Upper lobe of left lung (tissue), 4 donors: ENCODE measurements around the gene SLC6A17.

Source experiments
- CTCF ChIP-seq, 6 experiments: fragments of 450-650 bp in 4 of 6; fragments of 200-600 bp in 2 of 6; sonication (generic) in 2 of 6; IDR thresholded peaks; one replicate each; pipeline ENCODE4 v1.5.1; 2016 to 2019; ENCODE audit warnings: antibody characterized with exemption in 6 of 6
- EP300 ChIP-seq, 4 donors: sonication (generic); formaldehyde crosslinking; IDR thresholded peaks; one replicate each; pipeline ENCODE4 v1.5.1; 2017; ENCODE audit warnings: antibody characterized with exemption in 4 of 4, control low read depth in 2 of 4
- POLR2A ChIP-seq, 4 donors: fragments of 450-650 bp; IDR thresholded peaks; one replicate each; pipeline ENCODE4 v1.5.1; 2016 to 2017; ENCODE audit warnings: antibody characterized with exemption in 4 of 4, mild to moderate bottlenecking in 2 of 4
- POLR2AphosphoS5 ChIP-seq, 2 donors: sonication (generic); formaldehyde crosslinking; IDR thresholded peaks; one replicate each; pipeline ENCODE4 v1.5.1; 2017; ENCODE audit warnings: antibody characterized with exemption in 2 of 2

DNA sequence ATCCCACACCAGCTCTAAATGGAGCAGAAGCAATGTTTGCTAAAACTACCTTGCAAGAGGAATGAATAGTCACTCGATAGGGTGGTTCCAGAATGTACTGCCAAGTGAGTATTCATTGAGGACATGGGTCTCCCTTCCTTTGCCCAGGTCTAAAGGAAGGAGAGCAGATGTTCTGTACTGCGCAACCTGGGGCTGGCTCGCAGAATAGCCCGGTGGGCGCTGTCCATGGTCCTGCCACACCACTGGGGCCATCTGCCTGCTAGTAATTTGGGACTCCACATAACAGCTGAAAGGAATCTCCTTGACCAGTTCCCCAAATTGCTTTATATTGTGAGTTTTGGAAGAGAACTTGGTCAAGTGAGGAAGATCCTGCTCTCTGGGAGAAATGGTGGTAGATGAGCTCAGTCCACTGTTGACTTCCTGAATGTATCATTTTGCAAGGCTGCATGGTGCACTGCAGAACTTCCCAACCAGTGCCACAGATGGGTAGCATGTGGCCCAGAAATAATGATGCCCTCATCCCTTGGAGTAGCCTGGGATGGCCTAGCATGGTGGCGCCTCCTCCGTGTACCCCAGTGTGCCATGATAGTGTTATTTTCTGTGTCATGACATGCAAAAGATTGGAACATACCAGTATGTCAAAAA is 5.7 kb downstream of the SLC6A17 start:
- TF ChIP-seq CTCF (IDR thresholded peaks at IDR 0.05), result no peak
- no peak for TF ChIP-seq POLR2A (IDR thresholded peaks at IDR 0.05)
- no peak for TF ChIP-seq EP300 (IDR thresholded peaks at IDR 0.05)
- TF ChIP-seq POLR2AphosphoS5 (IDR thresholded peaks at IDR 0.05), result no peak
